Adrenal gland (tissue), 12 donors: ENCODE measurements around the gene CCDC85C. TPM values are rescaled to one million over a fixed set of nuclear protein-coding genes. Genes with fewer than 3 reads are reported as not detected.
A peak's percentile ranks its signal among the peaks of the same experiment; 100 is the strongest.

ENCODE experiments used
- DNase-seq, 7 donors: peaks; one replicate each; pipeline ENCODE4 v3.0.0-alpha.2; 2019 to 2020
- H3K27ac ChIP-seq, 5 donors: fragments of 200-600 bp; sonication (generic) in 4 of 5; 1 replicate in 3 of 5; 2 replicates in 2 of 5; pipeline versions ENCODE4 v1.5.1 to v1.8.0; 2016 to 2020; ENCODE audit warnings: mild to moderate bottlenecking in 1 of 5
- H3K27me3 ChIP-seq: fragments of 200-600 bp; 2 replicates; pipeline ENCODE4 v1.8.0; 2021
- H3K36me3 ChIP-seq, 2 donors: fragments of 200-600 bp; replicated peaks in 1 of 2; 1 replicate in 1 of 2; 2 replicates in 1 of 2; pipeline versions ENCODE4 v1.5.1 to v1.8.0; 2018 to 2022
- H3K4me1 ChIP-seq, 2 donors: fragments of 200-600 bp; replicated peaks in 1 of 2; 1 replicate in 1 of 2; 2 replicates in 1 of 2; pipeline versions ENCODE4 v1.5.1 to v1.8.0; 2018 to 2021
- H3K4me3 ChIP-seq, 4 donors: fragments of 200-600 bp; sonication (generic) in 3 of 4; one replicate each; pipeline ENCODE4 v1.5.1; 2016 to 2018
- H3K9me3 ChIP-seq, 3 donors: fragments of 200-600 bp; sonication (generic) in 1 of 3; replicated peaks in 1 of 3; 1 replicate in 2 of 3; 2 replicates in 1 of 3; pipeline versions ENCODE4 v1.5.1 to v1.8.0; 2016 to 2021
- POLR2A ChIP-seq, 2 donors: fragments of 450-650 bp; IDR thresholded peaks; one replicate each; pipeline ENCODE4 v1.6.1; 2017; ENCODE audit warnings: antibody characterized with exemption in 2 of 2, mild to moderate bottlenecking in 2 of 2, moderate library complexity in 1 of 2
- WGBS, 4 donors: extraction: QIAGEN DNeasy Blood & Tissue Kit in 2 of 4; methylation state at CpG; one replicate each; pipeline versions ENCODE4 v1.1.5 to v1.1.7; 2013 to 2017; 5-methylcytosine and 5-hydroxymethylcytosine counted together
- intact Hi-C, 2 donors: fragments of 100-400 bp; cut with DNase I; formaldehyde crosslinking; loops; one replicate each; pipeline versions ENCODE4 v1.14.1 to v1.15.0; 2022 to 2023
- polyA plus RNA-seq, 3 donors: library from polyadenylated mRNA; stranded (reverse); fragments of 200-250 nt in 2 of 3; fragments of 350-450 nt in 1 of 3; fragmentation: Illumina TruSeq in 1 of 3; extraction: RNeasy Lipid Tissue Mini Kit (QIAGEN cat#74804) in 1 of 3; gene quantifications; one replicate each; pipeline ENCODE4 v1.2.3, GENCODE V29; 2013 to 2014
- total RNA-seq, 9 donors: library from RNA; depleted of rRNA in 4 of 9; stranded (reverse); fragments of >200 nt in 4 of 9; fragments of 120-200 nt in 1 of 9; fragmentation: NEBNext Ultra II Directional in 1 of 9; extraction: Animal tissue kit (Norgen Biotek cat#: 25700) in 1 of 9; gene quantifications; one replicate each; pipeline versions ENCODE4 v1.1.0 to v1.2.4, GENCODE V29; 2013 to 2023
- TF ChIP-seq, protein P1 (sequence below), 6 experiments: fragments of 450-650 bp in 4 of 6; fragments of 200-600 bp in 2 of 6; sonication (generic) in 1 of 6; IDR thresholded peaks; 1 replicate in 5 of 6; 2 replicates in 1 of 6; pipeline versions ENCODE4 v1.5.1 to v1.8.0; 2016 to 2021; ENCODE audit warnings: antibody characterized with exemption in 6 of 6, mild to moderate bottlenecking in 2 of 6, moderate library complexity in 1 of 6
- donor health status: healthy with polysubstance abuse.
- donor health status: Bipolar disorder and iron deficiency.
- donor health status: DM: yes; HTN: yes; CAD: no.
- donor health status: DM: no; HTN: no; CAD: no.
- donor health status: DM: no; HTN: no; CAD: no.
- donor health status: DM: yes; HTN: yes; CAD: no.

Gene CCDC85C
- total and polyA plus RNA-seq, 12 donors, result 4.2 to 59.0 (median 37.9) TPM

GRCh38 chr14:99538275-99538674, 65.7 kb downstream of the CCDC85C start:
- H3K4me3 ChIP-seq, result no peak overlapping the region
- no peaks in the 10 kb centered on the region for H3K9me3 ChIP-seq
- no peaks in the 10 kb centered on the region for H3K27me3 ChIP-seq
- H3K4me1 ChIP-seq, result peaks cover 25 to 30% of the 10 kb centered on the region in 2 donors
- DNase-seq, result peak; percentile 69 to 85 (median 83)
- TF ChIP-seq, protein P1, sequence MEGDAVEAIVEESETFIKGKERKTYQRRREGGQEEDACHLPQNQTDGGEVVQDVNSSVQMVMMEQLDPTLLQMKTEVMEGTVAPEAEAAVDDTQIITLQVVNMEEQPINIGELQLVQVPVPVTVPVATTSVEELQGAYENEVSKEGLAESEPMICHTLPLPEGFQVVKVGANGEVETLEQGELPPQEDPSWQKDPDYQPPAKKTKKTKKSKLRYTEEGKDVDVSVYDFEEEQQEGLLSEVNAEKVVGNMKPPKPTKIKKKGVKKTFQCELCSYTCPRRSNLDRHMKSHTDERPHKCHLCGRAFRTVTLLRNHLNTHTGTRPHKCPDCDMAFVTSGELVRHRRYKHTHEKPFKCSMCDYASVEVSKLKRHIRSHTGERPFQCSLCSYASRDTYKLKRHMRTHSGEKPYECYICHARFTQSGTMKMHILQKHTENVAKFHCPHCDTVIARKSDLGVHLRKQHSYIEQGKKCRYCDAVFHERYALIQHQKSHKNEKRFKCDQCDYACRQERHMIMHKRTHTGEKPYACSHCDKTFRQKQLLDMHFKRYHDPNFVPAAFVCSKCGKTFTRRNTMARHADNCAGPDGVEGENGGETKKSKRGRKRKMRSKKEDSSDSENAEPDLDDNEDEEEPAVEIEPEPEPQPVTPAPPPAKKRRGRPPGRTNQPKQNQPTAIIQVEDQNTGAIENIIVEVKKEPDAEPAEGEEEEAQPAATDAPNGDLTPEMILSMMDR (IDR thresholded peaks at IDR 0.05), result peak in 4 of 6 experiments; percentile 18 to 42 (median 33)
- peak in 1 of 2 donors; percentile 54 for TF ChIP-seq POLR2A (IDR thresholded peaks at IDR 0.05)
- WGBS, 4 donors, result 25 to 51% (median 42%) methylated on average over 8 to 9 of the region's 9 CpGs
- H3K27ac ChIP-seq, result peak overlapping the region; percentile 20 to 84 (median 70)
- H3K36me3 ChIP-seq, result no peaks in the 10 kb centered on the region
- intact Hi-C loops, result no loop called here

GRCh38 chr14:99537399-99537798, 66.6 kb downstream of the CCDC85C start:
- no peak overlapping the region for H3K4me3 ChIP-seq
- TF ChIP-seq, protein P1 (IDR thresholded peaks at IDR 0.05), result peak in 2 of 6 experiments; percentile 20 to 27
- peak in 1 of 2 donors; percentile 21 for TF ChIP-seq POLR2A (IDR thresholded peaks at IDR 0.05)
- H3K27ac ChIP-seq, result peak overlapping the region in 4 of 5 donors; percentile 20 to 84 (median 72)
- H3K27me3 ChIP-seq, result no peaks in the 10 kb centered on the region
- H3K4me1 ChIP-seq, result peaks cover 20 to 26% of the 10 kb centered on the region in 2 donors
- no peaks in the 10 kb centered on the region for H3K9me3 ChIP-seq
- H3K36me3 ChIP-seq, result no peaks in the 10 kb centered on the region
- peak; percentile 72 to 90 (median 84) for DNase-seq
- 46 to 72% (median 55%) methylated on average over 2 to 6 of the region's 6 CpGs for WGBS, 4 donors
- intact Hi-C loops, result no loop called here

- Histone ChIP-seq H3K27ac (no peak overlapping the region), H3K9me3 (no peaks in the 10 kb centered on the region), H3K36me3 (no peaks in the 10 kb centered on the region), H3K4me3 (no peak overlapping the region), H3K4me1 (peaks cover 20 to 23% of the 10 kb centered on the region in 2 donors), H3K27me3 (no peaks in the 10 kb centered on the region)
- no peak for TF ChIP-seq POLR2A (IDR thresholded peaks at IDR 0.05)
- TF ChIP-seq, protein P1 (IDR thresholded peaks at IDR 0.05), result no peak
- 89 to 95% (median 93%) methylated on average over 14 to 24 of the region's 24 CpGs for WGBS, 4 donors
- DNase-seq, result no peak
- intact Hi-C loops, result no loop called here
Measured at GRCh38 chr14:99535908-99536778, 67.9 kb downstream of the CCDC85C start.

GRCh38 chr14:99535448-99535847, 68.6 kb downstream of the CCDC85C start:
- no peak overlapping the region for H3K27ac ChIP-seq
- H3K4me3 ChIP-seq, result no peak overlapping the region
- H3K9me3 ChIP-seq, result no peaks in the 10 kb centered on the region
- H3K27me3 ChIP-seq, result no peaks in the 10 kb centered on the region
- WGBS, 4 donors, result 80 to 100% (median 88%) methylated on average over 2 to 8 of the region's 8 CpGs
- no peaks in the 10 kb centered on the region for H3K36me3 ChIP-seq
- TF ChIP-seq, protein P1 (IDR thresholded peaks at IDR 0.05), result no peak
- no peak for TF ChIP-seq POLR2A (IDR thresholded peaks at IDR 0.05)
- no peak for DNase-seq
- intact Hi-C loops, result no loop called here
- peaks cover 20 to 23% of the 10 kb centered on the region in 2 donors for H3K4me1 ChIP-seq
